ENCODE measurements around the gene NUCKS1.

GRCh38 chr1:205777994-205778393 is 28.0 kb upstream of the NUCKS1 start:
- TF ChIP-seq BHLHE40 (IDR thresholded peaks at IDR 0.05; ENCODE audit: borderline replicate concordance): no peak
- no peak for TF ChIP-seq TARDBP (IDR thresholded peaks at IDR 0.05)
- TF ChIP-seq, protein P1, sequence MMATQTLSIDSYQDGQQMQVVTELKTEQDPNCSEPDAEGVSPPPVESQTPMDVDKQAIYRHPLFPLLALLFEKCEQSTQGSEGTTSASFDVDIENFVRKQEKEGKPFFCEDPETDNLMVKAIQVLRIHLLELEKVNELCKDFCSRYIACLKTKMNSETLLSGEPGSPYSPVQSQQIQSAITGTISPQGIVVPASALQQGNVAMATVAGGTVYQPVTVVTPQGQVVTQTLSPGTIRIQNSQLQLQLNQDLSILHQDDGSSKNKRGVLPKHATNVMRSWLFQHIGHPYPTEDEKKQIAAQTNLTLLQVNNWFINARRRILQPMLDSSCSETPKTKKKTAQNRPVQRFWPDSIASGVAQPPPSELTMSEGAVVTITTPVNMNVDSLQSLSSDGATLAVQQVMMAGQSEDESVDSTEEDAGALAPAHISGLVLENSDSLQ (IDR thresholded peaks at IDR 0.05): no peak
- no peak for TF ChIP-seq FOXA1 (IDR thresholded peaks at IDR 0.05)
- no peak for TF ChIP-seq SP1 (IDR thresholded peaks at IDR 0.05)
- TF ChIP-seq ELF4 (IDR thresholded peaks at IDR 0.05): no peak
- no peak for TF ChIP-seq L3MBTL2 (conservative IDR thresholded peaks at IDR 0.05)

All from HEK293T (cell line).